Mammary epithelial cell (primary cell): ENCODE measurements around the gene NDUFB3.

Source experiments
- CTCF ChIP-seq, 2 donors: IDR thresholded peaks in 1 of 2; conservative IDR thresholded peaks in 1 of 2; 2 replicates each; pipeline ENCODE4 v1.5.1; 2011 to 2012; ENCODE audit warnings: inconsistent platforms in 2 of 2, low read length in 2 of 2, mild to moderate bottlenecking in 2 of 2, control low read depth in 1 of 2, low read depth in 1 of 2; ENCODE audit not compliant: insufficient read depth in 1 of 2; ENCODE audit errors: extremely low read depth in 1 of 2
- EZH2 ChIP-seq: IDR thresholded peaks from 2 replicates; pipeline ENCODE4 v1.6.1; 2012; ENCODE audit warnings: low read length, inconsistent platforms, borderline replicate concordance

GRCh38 chr2:201116959-201117734, 45.3 kb downstream of the NDUFB3 start:
- TF ChIP-seq EZH2 (no peak), CTCF (conservative IDR thresholded peaks at IDR 0.05 in 1 of 2, IDR thresholded peaks at IDR 0.05 in 1 of 2; ENCODE audit: extremely low read depth in 1 of 2, insufficient read depth in 1 of 2, low read depth in 1 of 2, low read length in 2 of 2) (peak; percentile 14 to 43)
